K562 (cell line): ENCODE measurements around the gene KCNN3. TPM values are rescaled to one million over a fixed set of nuclear protein-coding genes. Genes with fewer than 3 reads are reported as not detected.

Source experiments
- ATF7 ChIP-seq: fragments of 450-650 bp; IDR thresholded peaks from 2 replicates; pipeline ENCODE4 v1.7.1; 2014; ENCODE audit warnings: mild to moderate bottlenecking, moderate library complexity
- ESRRA ChIP-seq: fragments of 450-650 bp; IDR thresholded peaks from 2 replicates; pipeline ENCODE4 v1.6.1; 2014; ENCODE audit warnings: low read depth, mild to moderate bottlenecking, moderate library complexity, borderline replicate concordance
- FOXA1 ChIP-seq: fragments of 450-650 bp; IDR thresholded peaks from 2 replicates; pipeline ENCODE4 v1.6.1; 2016; ENCODE audit warnings: mild to moderate bottlenecking, borderline replicate concordance
- FOXK1 ChIP-seq: sonication (generic); formaldehyde crosslinking; IDR thresholded peaks from 2 replicates; pipeline ENCODE4 v1.8.0; 2022; ENCODE audit warnings: missing genetic modification reagents, mild to moderate bottlenecking, borderline replicate concordance
- GATA2 ChIP-seq: sonication (generic); formaldehyde crosslinking; IDR thresholded peaks from 2 replicates; pipeline ENCODE4 v1.4.0; 2020; ENCODE audit warnings: mild to moderate bottlenecking, missing genetic modification reagents
- ILK ChIP-seq: fragments of 450-650 bp; IDR thresholded peaks from 2 replicates; pipeline ENCODE4 v1.6.1; 2016; ENCODE audit warnings: missing genetic modification characterization, low read depth, mild to moderate bottlenecking, missing compliant biosample characterization, moderate library complexity, borderline replicate concordance
- SIX5 ChIP-seq, 2 experiments: IDR thresholded peaks; 2 replicates each; pipeline ENCODE4 v1.6.1; 2011; ENCODE audit warnings: low read length in 2 of 2, borderline replicate concordance in 1 of 2, low read depth in 1 of 2, mild to moderate bottlenecking in 1 of 2, moderate library complexity in 1 of 2; ENCODE audit not compliant: insufficient read depth in 1 of 2
- polyA plus RNA-seq, 8 experiments: library from polyadenylated mRNA; depleted of rRNA in 4 of 8; stranded (reverse) in 5 of 8; unstranded in 3 of 8; fragments of >200 nt; fragmentation: Nextera tagmentation in 2 of 8; fragmentation: Illumina TruSeq in 1 of 8; extraction: Ambion mirVana in 2 of 8; extraction: Trizol in 1 of 8; gene quantifications; 2 replicates each; pipeline versions ENCODE4 v1.2.1 to v1.2.3, GENCODE V29; 2011 to 2014; ENCODE audit warnings: inconsistent platforms in 1 of 8, missing spikeins in 1 of 8
- total RNA-seq, 7 experiments: library from RNA; depleted of rRNA in 6 of 7; stranded (reverse); fragments of >200 nt in 6 of 7; fragmentation: Illumina TruSeq in 2 of 7; extraction: Trizol in 2 of 7; gene quantifications; 2 replicates each; pipeline versions ENCODE4 v1.2.1 to v1.2.3, GENCODE V29; 2011 to 2021; ENCODE audit warnings: low replicate concordance in 1 of 7
- TF ChIP-seq, protein P1 (sequence below), 2 experiments: fragments of 450-650 bp; IDR thresholded peaks; 2 replicates each; pipeline ENCODE4 v1.6.1; 2016; ENCODE audit warnings: mild to moderate bottlenecking in 2 of 2, borderline replicate concordance in 1 of 2, low read depth in 1 of 2, moderate library complexity in 1 of 2
- TF ChIP-seq, protein P2 (sequence below): fragments of 450-650 bp; formaldehyde crosslinking; IDR thresholded peaks from 2 replicates; pipeline ENCODE4 v1.4.0; 2022; ENCODE audit warnings: missing genetic modification characterization
- TF ChIP-seq, protein P3 (sequence below), 2 experiments: IDR thresholded peaks; 2 replicates each; pipeline ENCODE4 v1.6.1; 2012; ENCODE audit warnings: improper control_type of control experiment in 2 of 2, low read depth in 2 of 2, low read length in 2 of 2, borderline replicate concordance in 1 of 2

Gene KCNN3
- total and polyA plus RNA-seq, 9 of the 15 experiments (the other 6 are each of a cell fraction or from before 2014, with no cell fraction given): 0.02 to 0.03 TPM; not detected in 7

DNA sequence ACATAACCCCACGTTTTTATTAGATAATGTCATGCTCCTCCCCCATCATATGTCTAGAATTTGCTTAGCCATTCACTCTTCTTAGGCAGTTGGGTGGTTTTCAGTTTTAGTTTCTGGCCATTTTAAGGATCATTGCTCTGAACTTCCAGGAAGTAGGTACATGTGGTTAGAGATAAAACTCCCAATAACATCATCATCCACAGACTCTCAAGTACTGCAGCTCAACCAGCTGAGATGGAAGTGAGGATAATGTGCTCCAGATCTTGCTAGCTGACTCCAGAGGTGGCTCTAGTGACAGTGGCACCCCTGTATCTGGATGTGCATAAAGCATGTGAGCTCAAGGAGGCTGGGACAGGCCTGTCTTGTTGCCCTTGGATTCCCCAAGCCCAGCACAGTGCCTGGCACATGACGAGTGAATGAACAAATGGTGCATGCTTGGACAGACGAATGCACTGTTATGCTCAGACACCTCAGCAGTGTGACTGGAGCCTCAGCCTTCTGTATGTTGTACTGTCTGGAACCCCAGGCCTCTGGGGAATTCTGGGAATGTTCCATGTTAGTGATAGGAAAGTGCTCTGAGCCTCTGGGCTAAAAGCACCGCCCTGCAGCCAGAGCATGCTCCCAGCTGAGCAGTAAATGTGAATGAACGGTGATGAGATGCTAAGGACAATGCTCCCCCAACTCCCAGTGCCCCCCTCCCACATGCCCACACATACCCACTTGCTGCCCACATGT is 16.4 kb upstream of the KCNN3 start (continued):
- TF ChIP-seq, protein P1, sequence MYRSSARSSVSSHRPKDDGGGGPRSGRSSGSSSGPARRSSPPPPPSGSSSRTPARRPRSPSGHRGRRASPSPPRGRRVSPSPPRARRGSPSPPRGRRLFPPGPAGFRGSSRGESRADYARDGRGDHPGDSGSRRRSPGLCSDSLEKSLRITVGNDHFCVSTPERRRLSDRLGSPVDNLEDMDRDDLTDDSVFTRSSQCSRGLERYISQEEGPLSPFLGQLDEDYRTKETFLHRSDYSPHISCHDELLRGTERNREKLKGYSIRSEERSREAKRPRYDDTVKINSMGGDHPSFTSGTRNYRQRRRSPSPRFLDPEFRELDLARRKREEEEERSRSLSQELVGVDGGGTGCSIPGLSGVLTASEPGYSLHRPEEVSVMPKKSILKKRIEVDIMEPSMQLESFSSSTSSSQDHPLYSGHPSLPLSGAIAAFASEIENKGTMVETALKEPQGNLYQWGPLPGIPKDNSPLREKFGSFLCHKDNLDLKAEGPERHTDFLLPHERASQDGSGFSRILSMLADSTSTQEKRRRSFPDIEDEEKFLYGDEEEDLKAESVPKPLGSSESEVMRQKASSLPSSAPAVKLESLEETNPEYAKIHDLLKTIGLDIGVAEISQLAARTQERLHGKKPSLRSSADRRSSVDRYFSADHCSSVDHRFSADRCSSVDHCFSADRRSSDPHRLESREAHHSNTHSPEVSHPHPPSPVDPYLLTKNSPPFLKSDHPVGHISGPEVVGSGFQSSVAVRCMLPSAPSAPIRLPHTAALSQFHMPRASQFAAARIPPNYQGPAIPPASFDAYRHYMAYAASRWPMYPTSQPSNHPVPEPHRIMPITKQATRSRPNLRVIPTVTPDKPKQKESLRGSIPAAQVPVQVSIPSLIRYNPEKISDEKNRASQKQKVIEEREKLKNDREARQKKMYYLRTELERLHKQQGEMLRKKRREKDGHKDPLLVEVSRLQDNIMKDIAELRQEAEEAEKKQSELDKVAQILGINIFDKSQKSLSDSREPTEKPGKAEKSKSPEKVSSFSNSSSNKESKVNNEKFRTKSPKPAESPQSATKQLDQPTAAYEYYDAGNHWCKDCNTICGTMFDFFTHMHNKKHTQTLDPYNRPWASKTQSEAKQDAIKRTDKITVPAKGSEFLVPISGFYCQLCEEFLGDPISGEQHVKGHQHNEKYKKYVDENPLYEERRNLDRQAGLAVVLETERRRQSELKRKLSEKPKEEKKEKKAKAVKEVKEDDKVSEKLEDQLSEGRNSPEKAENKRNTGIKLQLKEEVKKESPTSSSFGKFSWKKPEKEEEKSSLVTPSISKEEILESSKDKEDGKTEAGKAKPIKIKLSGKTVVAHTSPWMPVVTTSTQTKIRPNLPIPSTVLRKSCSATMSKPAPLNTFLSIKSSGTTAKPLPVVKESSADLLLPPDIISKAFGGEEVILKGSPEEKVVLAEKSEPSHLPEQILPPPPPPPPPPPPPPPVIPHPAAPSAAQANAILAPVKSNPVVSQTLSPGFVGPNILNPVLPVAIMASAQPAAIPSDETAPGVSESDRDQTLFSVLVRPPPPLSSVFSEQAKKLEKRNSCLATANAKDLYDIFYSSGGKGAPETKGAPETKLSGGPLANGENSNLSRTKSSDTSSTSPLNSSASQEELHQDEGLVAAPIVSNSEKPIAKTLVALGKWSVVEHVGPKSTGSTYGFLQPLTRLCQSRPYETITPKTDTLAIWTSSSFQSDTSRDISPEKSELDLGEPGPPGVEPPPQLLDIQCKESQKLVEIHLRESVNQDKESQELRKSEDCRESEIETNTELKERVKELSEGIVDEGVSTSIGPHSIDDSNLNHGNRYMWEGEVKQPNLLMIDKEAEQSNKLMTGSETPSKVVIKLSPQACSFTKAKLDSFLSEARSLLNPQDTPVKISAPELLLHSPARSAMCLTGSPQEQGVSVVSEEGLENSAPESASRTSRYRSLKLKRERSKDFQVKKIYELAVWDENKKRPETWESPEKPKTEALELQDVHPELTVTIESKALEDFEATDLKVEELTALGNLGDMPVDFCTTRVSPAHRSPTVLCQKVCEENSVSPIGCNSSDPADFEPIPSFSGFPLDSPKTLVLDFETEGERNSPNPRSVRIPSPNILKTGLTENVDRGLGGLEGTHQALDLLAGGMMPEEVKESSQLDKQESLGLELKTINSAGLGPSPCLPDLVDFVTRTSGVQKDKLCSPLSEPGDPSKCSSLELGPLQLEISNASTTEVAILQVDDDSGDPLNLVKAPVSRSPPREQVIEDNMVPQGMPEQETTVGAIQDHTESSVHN (IDR thresholded peaks at IDR 0.05; ENCODE audit: borderline replicate concordance in 1 of 2, low read depth in 1 of 2): no peak
- peak; percentile 84 for TF ChIP-seq ATF7
- peak; percentile 71; the same call in 1 of the 2 replicates for TF ChIP-seq ESRRA
- TF ChIP-seq FOXK1 (CRISPR knock-in tag): no peak
- TF ChIP-seq ILK (tag): no peak
- no peak for TF ChIP-seq SIX5 (IDR thresholded peaks at IDR 0.05; ENCODE audit: borderline replicate concordance in 1 of 2, insufficient read depth in 1 of 2, low read depth in 1 of 2, low read length in 2 of 2)
- TF ChIP-seq GATA2 (CRISPR knock-in tag): peak; percentile 58
- TF ChIP-seq, protein P2, sequence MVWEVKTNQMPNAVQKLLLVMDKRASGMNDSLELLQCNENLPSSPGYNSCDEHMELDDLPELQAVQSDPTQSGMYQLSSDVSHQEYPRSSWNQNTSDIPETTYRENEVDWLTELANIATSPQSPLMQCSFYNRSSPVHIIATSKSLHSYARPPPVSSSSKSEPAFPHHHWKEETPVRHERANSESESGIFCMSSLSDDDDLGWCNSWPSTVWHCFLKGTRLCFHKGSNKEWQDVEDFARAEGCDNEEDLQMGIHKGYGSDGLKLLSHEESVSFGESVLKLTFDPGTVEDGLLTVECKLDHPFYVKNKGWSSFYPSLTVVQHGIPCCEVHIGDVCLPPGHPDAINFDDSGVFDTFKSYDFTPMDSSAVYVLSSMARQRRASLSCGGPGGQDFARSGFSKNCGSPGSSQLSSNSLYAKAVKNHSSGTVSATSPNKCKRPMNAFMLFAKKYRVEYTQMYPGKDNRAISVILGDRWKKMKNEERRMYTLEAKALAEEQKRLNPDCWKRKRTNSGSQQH (CRISPR knock-in tag): no peak
- TF ChIP-seq, protein P3, sequence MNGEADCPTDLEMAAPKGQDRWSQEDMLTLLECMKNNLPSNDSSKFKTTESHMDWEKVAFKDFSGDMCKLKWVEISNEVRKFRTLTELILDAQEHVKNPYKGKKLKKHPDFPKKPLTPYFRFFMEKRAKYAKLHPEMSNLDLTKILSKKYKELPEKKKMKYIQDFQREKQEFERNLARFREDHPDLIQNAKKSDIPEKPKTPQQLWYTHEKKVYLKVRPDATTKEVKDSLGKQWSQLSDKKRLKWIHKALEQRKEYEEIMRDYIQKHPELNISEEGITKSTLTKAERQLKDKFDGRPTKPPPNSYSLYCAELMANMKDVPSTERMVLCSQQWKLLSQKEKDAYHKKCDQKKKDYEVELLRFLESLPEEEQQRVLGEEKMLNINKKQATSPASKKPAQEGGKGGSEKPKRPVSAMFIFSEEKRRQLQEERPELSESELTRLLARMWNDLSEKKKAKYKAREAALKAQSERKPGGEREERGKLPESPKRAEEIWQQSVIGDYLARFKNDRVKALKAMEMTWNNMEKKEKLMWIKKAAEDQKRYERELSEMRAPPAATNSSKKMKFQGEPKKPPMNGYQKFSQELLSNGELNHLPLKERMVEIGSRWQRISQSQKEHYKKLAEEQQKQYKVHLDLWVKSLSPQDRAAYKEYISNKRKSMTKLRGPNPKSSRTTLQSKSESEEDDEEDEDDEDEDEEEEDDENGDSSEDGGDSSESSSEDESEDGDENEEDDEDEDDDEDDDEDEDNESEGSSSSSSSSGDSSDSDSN (IDR thresholded peaks at IDR 0.05; ENCODE audit: borderline replicate concordance in 1 of 2, low read depth in 2 of 2, low read length in 2 of 2): no peak
- TF ChIP-seq FOXA1: no peak
